GM23338 (cell line): Measurements from ENCODE around the gene DCST2. TPM values are rescaled to one million over a fixed set of nuclear protein-coding genes. Genes with fewer than 3 reads are reported as not detected.

ENCODE experiments used
- ATAC-seq: fragments of 200-7000 bp; cut with Tn5 transposase; 3 replicates; pipeline ENCODE4 v1.9.1; 2020
- DNase-seq: peaks from one replicate; pipeline ENCODE4 v3.0.0-alpha.2; 2015; ENCODE audit warnings: low spot score
- H2AFZ ChIP-seq: fragments of 200-600 bp; sonication (generic); 2 replicates; pipeline ENCODE4 v1.8.0; 2016; ENCODE audit warnings: antibody characterized with exemption, mild to moderate bottlenecking, moderate library complexity
- H3F3A ChIP-seq: fragments of 200-600 bp; sonication (generic); replicated peaks from 2 replicates; pipeline ENCODE4 v1.8.0; 2017; ENCODE audit warnings: antibody characterized with exemption, mixed run types, low read depth
- H3K27ac ChIP-seq: fragments of 200-600 bp; sonication (generic); 2 replicates; pipeline ENCODE4 v1.6.1; 2016; ENCODE audit warnings: low read depth
- H3K27me3 ChIP-seq: fragments of 200-600 bp; sonication (generic); 2 replicates; pipeline ENCODE4 v1.8.0; 2016; ENCODE audit warnings: mild to moderate bottlenecking, mixed run types, moderate library complexity; ENCODE audit not compliant: insufficient read depth
- H3K36me3 ChIP-seq: fragments of 200-600 bp; sonication (generic); 2 replicates; pipeline ENCODE4 v1.8.0; 2016; ENCODE audit warnings: mild to moderate bottlenecking; ENCODE audit not compliant: insufficient read depth
- H3K4me1 ChIP-seq: fragments of 200-600 bp; sonication (generic); 2 replicates; pipeline ENCODE4 v1.8.0; 2016; ENCODE audit warnings: mild to moderate bottlenecking, moderate library complexity; ENCODE audit not compliant: insufficient read depth
- H3K4me2 ChIP-seq: fragments of 200-600 bp; sonication (generic); 2 replicates; pipeline ENCODE4 v1.7.1; 2017; ENCODE audit warnings: mixed run types
- H3K4me3 ChIP-seq: fragments of 200-600 bp; sonication (generic); 2 replicates; pipeline ENCODE4 v1.6.1; 2016; ENCODE audit warnings: mixed run types
- H3K79me2 ChIP-seq: fragments of 200-600 bp; sonication (generic); replicated peaks from 2 replicates; pipeline ENCODE4 v1.8.0; 2017; ENCODE audit warnings: mild to moderate bottlenecking; ENCODE audit not compliant: insufficient read depth
- H3K9me2 ChIP-seq: fragments of 200-600 bp; sonication (generic); 2 replicates; pipeline ENCODE4 v1.8.0; 2017; ENCODE audit not compliant: insufficient read depth
- H4K20me1 ChIP-seq: fragments of 200-600 bp; sonication (generic); replicated peaks from 2 replicates; pipeline ENCODE4 v1.8.0; 2017; ENCODE audit warnings: mild to moderate bottlenecking; ENCODE audit not compliant: insufficient read depth
- H3K27ac Mint-ChIP-seq: 2 replicates; pipeline ENCODE4 v1.8.0; 2020; ENCODE audit warnings: inconsistent platforms, mild to moderate bottlenecking, moderate library complexity, mixed read lengths
- H3K27me3 Mint-ChIP-seq: 3 replicates; pipeline ENCODE4 v1.8.0; 2022; ENCODE audit warnings: low read depth, mild to moderate bottlenecking, moderate library complexity, mixed read lengths, inconsistent platforms; ENCODE audit not compliant: insufficient read depth, poor library complexity
- H3K36me3 Mint-ChIP-seq: 3 replicates; pipeline ENCODE4 v1.8.0; 2021; ENCODE audit warnings: low read depth, mild to moderate bottlenecking, inconsistent platforms, moderate library complexity, mixed read lengths
- H3K4me1 Mint-ChIP-seq: 3 replicates; pipeline ENCODE4 v1.8.0; 2020; ENCODE audit warnings: mild to moderate bottlenecking, inconsistent platforms, mixed read lengths
- H3K4me3 Mint-ChIP-seq: 3 replicates; pipeline ENCODE4 v1.8.0; 2021; ENCODE audit warnings: moderate library complexity, mild to moderate bottlenecking, inconsistent platforms, mixed read lengths
- H3K9me3 Mint-ChIP-seq: 3 replicates; pipeline ENCODE4 v1.8.0; 2020; ENCODE audit warnings: moderate library complexity, mild to moderate bottlenecking, inconsistent platforms, mixed read lengths
- CREB1 ChIP-seq: fragments of 250-450 bp; sonication (Bioruptor Pico); IDR thresholded peaks from 2 replicates; pipeline ENCODE4 v1.5.0; 2020; ENCODE audit warnings: low read depth, mild to moderate bottlenecking, moderate library complexity
- EZH2 ChIP-seq: fragments of 200-600 bp; sonication (generic); IDR thresholded peaks from one replicate; pipeline ENCODE4 v1.8.0; 2017; ENCODE audit warnings: antibody characterized with exemption, mild to moderate bottlenecking, low read depth; ENCODE audit not compliant: unreplicated experiment
- POLR2AphosphoS5 ChIP-seq: IDR thresholded peaks from 2 replicates; pipeline ENCODE4 v1.6.1; 2016; ENCODE audit warnings: antibody characterized with exemption, low read depth
- REST ChIP-seq: IDR thresholded peaks from one replicate; pipeline ENCODE4 v1.6.1; 2018; ENCODE audit warnings: antibody characterized with exemption; ENCODE audit not compliant: unreplicated experiment
- STAT1 ChIP-seq: IDR thresholded peaks from one replicate; pipeline ENCODE4 v1.6.1; 2016; ENCODE audit warnings: antibody characterized with exemption; ENCODE audit not compliant: unreplicated experiment
- ZNF114 ChIP-seq: fragments of 250-450 bp; sonication (Bioruptor Pico); IDR thresholded peaks from 2 replicates; pipeline ENCODE4 v1.5.0; 2020; ENCODE audit warnings: mild to moderate bottlenecking, moderate library complexity
- polyA plus RNA-seq: library from polyadenylated mRNA; unstranded; fragments of >200 nt; fragmentation: Nextera tagmentation; extraction: Ambion mirVana; gene quantifications from 2 replicates; pipeline ENCODE4 v1.2.1, GENCODE V29; 2016
- total RNA-seq: library from RNA; depleted of rRNA; stranded (reverse); fragments of >200 nt; shearing (Covaris generic); gene quantifications from 2 replicates; pipeline ENCODE4 v1.2.3, GENCODE V29; 2014
- TF ChIP-seq, protein P1 (sequence below): IDR thresholded peaks from 2 replicates; pipeline ENCODE4 v1.6.1; 2016; ENCODE audit warnings: antibody characterized with exemption

The DCST2 gene
- total and polyA plus RNA-seq, 2 experiments from 2014 or later: 0.78 TPM; not detected in 1

GRCh38 chr1:154972517-154973343 is 60.9 kb downstream of the DCST2 start:
- peak; percentile 98 for DNase-seq

DNA sequence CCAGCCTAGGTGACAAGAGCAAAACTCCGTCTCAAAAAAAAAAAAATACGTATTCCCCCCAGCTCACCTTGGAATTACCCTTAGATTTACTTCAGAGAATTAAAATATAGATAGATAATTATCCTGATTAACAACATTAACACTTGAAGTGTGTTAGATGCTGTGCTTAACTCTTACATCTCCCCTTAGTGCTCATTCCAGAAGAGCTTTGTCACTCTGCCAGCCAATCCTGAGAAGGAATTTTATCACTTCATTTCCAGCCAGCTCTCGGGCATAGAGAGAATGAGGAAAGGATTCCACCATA is 61.4 kb downstream of the DCST2 start:
- peaks cover 35% of the 10 kb centered on the region for H3K36me3 Mint-ChIP-seq
- Histone ChIP-seq H4K20me1 (peaks cover 21% of the 10 kb centered on the region), H3F3A (peaks cover 20% of the 10 kb centered on the region), H3K36me3 (peaks cover 5% of the 10 kb centered on the region), H3K79me2 (peaks cover 62% of the 10 kb centered on the region), H3K27me3 (no peaks in the 10 kb centered on the region), H3K27ac (peak overlapping the region; percentile 97), H2AFZ (no peak overlapping the region), H3K4me1 (peaks cover 30% of the 10 kb centered on the region), H3K4me3 (peak overlapping the region; percentile 82), H3K9me2 (no peaks in the 10 kb centered on the region), H3K4me2 (peak overlapping the region; percentile 90)
- H3K4me3 Mint-ChIP-seq: no peak overlapping the region
- H3K27ac Mint-ChIP-seq: no peak overlapping the region
- peaks cover 36% of the 10 kb centered on the region for H3K4me1 Mint-ChIP-seq
- ATAC-seq (no peak), DNase-seq (no peak)
- peaks cover 3% of the 10 kb centered on the region; the same call in 1 of the 3 replicates for H3K9me3 Mint-ChIP-seq
- H3K27me3 Mint-ChIP-seq: peaks cover 14% of the 10 kb centered on the region
- TF ChIP-seq EZH2 (no peak), CREB1 (CRISPR knock-in tag) (no peak)
- TF ChIP-seq, protein P1, sequence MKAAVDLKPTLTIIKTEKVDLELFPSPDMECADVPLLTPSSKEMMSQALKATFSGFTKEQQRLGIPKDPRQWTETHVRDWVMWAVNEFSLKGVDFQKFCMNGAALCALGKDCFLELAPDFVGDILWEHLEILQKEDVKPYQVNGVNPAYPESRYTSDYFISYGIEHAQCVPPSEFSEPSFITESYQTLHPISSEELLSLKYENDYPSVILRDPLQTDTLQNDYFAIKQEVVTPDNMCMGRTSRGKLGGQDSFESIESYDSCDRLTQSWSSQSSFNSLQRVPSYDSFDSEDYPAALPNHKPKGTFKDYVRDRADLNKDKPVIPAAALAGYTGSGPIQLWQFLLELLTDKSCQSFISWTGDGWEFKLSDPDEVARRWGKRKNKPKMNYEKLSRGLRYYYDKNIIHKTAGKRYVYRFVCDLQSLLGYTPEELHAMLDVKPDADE: no peak

More at GRCh38 chr1:154972517-154973343, 60.9 kb downstream of the DCST2 start:
- peaks cover 15% of the 10 kb centered on the region for H3K27me3 Mint-ChIP-seq
- H3K4me1 Mint-ChIP-seq: peaks cover 32% of the 10 kb centered on the region
- H3K4me3 ChIP-seq: peak overlapping the region; percentile 82
- no peak overlapping the region for H2AFZ ChIP-seq
- H3K36me3 ChIP-seq: peaks cover 2% of the 10 kb centered on the region; the same call in 1 of the 2 replicates
- H3K4me1 ChIP-seq: peaks cover 34% of the 10 kb centered on the region
- H3K27ac ChIP-seq: peak overlapping the region; percentile 100
- H3K36me3 Mint-ChIP-seq: peaks cover 35% of the 10 kb centered on the region
- H3F3A ChIP-seq: peaks cover 20% of the 10 kb centered on the region
- H3K79me2 ChIP-seq: peaks cover 62% of the 10 kb centered on the region
- no peak overlapping the region for H3K4me3 Mint-ChIP-seq
- H3K9me3 Mint-ChIP-seq: peaks cover 3% of the 10 kb centered on the region; the same call in 1 of the 3 replicates
- H4K20me1 ChIP-seq: peaks cover 25% of the 10 kb centered on the region
- H3K9me2 ChIP-seq: no peaks in the 10 kb centered on the region
- H3K27me3 ChIP-seq: no peaks in the 10 kb centered on the region
- peak overlapping the region; percentile 90 for H3K4me2 ChIP-seq
- TF ChIP-seq, protein P1: peak; percentile 88
- TF ChIP-seq CREB1 (CRISPR knock-in tag): peak; percentile 49
- TF ChIP-seq STAT1: no peak
- no peak for TF ChIP-seq ZNF114 (CRISPR knock-in tag)
- peak; percentile 94 for TF ChIP-seq POLR2AphosphoS5
- TF ChIP-seq REST: peak; percentile 24
- no peak overlapping the region for H3K27ac Mint-ChIP-seq
- peak; percentile 19 for ATAC-seq
